ENCODE measurements around the gene GPATCH2.

Gene GPATCH2

DNA sequence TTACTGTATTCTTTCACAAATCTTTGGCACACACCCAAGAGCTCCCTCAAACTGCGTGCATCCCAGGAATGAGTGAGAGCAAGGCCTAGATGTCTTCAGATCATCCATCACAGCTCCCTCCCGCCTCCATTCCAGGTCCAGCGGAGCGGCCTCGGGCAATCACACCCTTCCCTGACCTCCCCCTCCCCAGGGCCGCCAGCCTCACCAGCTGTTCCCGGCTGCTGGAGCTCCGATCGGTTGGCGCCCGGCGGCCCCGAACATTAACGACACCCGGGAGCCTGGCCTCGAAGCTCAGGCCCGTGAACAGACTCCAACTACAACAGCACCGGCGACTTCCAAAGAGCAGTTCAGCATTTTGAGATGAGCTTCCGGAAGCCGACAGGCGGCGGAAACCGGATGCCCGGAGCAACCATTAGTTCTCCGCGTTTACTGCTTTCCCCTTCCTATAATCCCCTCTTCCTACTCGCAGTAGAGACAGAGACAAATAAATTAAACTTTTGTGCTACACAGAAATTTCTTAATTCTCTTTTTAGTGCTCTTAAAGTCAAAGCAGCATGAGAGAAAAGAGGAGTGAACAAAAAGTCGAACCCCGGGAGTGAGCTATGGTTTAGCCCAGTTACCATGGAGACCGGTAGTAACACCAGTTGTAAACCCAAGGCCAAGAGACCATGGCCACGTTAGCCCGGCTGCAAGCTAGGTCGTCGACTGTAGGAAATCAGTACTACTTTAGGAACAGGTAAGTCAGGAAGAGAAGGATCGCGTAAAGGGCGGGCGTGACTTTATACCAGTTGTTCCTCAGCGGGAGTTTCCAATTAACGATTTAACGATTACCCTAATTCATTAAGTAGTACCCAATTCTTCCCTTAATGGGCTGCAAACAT is at the start of gene GPATCH2, which contains the start of gene SPATA17:
Gene GPATCH2, minus strand, starts transcription at position 380 of the 881 bp plus-strand sequence. Its CDS starts 119 bp downstream, at position 261.
Gene SPATA17, plus strand, starts transcription at position 634 of the 881 bp plus-strand sequence. Its CDS starts 35 bp downstream, at position 669.
- Mint-ChIP-seq H3K27ac (peak within 1 kb of the TSS; percentile 99), H3K4me3 (peak within 1 kb of the TSS; percentile 96), H3K9me3 (no peaks in the 10 kb centered on the region), H3K36me3 (ENCODE audit: low read depth) (no peaks in the 10 kb centered on the region), H3K27me3 (peaks cover 6% of the 10 kb centered on the region), H3K4me1 (ENCODE audit: low read depth) (peaks cover 46% of the 10 kb centered on the region)

DNA sequence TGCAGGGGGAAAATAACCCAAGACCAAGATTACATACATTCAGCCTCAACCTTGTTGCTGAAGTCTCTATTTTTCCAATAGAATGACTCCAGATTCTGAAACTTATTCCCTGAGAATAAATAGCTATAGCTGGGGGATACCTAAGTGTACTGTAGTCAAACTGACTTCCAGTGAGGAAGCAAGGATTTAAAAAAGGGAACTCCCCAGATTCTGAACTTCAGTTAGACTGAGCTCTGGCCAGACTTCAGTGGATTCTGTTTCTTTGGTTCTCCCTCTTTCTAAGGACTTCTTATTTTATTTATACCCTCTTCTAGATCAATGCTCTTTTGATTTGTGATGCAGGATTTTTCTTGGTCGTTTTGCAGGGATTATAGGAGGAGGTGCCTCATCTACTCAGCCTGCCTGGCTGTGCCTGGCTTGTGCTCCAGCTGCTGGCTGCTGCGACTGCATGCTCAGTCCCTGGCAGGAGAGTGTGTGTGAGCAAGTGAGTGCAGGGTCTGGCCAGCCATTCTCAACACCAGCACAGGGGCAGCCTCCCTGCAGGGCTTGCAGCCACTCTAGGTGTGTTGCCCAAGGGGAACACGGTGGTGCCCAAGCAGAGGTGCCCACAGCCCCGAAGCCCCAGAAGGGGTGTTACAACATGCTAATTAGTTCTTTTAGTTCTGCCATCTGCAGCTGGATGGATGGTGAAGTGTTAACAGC is 43.3 kb upstream of the GPATCH2 start:
- Mint-ChIP-seq H3K4me1 (ENCODE audit: low read depth) (no peaks in the 10 kb centered on the region), H3K27ac (no peak overlapping the region), H3K36me3 (ENCODE audit: low read depth) (no peaks in the 10 kb centered on the region), H3K27me3 (peaks cover 5% of the 10 kb centered on the region), H3K4me3 (no peak overlapping the region), H3K9me3 (no peaks in the 10 kb centered on the region)

DNA sequence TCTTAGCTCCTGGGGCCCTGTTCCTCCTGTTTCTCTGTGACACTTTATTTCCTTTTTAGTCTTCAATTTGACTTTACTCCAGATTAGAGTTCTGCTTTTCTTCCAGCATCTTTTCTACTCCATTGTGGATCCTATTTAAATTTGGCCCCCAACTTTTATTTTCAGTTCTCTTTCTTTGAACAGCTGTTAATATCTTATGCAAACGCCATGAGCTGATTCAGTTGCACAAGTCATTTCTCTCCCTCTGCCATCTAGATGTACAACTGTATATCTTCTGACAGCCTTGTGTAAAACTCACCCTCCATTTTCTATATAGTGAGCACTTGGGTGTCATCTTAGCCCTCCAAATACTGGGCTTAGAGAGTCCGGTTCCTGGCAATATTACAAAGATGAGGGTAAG is 42.5 kb upstream of the GPATCH2 start:
- Mint-ChIP-seq H3K27ac (no peak overlapping the region), H3K4me1 (ENCODE audit: low read depth) (no peaks in the 10 kb centered on the region), H3K9me3 (no peaks in the 10 kb centered on the region), H3K36me3 (ENCODE audit: low read depth) (no peaks in the 10 kb centered on the region), H3K27me3 (peaks cover 5% of the 10 kb centered on the region), H3K4me3 (no peak overlapping the region)

DNA sequence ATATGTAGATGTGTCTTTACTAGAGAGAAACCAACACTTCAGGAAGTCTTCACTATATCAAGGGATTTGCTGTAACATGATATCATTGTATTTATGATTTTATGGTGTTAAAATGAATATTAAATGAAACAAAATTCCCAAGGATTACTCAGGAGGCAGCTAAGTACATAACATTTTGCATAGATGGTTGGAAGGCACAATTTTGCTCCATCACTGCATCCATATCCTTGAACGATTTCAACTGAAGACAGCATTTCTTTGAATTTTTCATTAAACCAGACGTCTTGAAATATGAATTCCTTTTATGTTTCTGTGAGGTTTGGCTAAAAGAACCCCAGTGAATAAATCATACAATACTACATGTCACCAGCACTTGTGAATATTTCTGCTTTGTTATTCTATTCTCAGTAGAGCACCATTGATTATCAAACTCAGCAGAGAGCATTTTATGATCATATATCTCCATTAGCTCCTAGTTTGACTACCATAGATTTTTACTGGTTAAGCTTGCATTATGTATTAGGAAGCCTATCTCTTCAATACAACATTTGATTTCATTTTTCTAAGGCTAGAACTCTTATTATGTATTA is 37.6 kb upstream of the GPATCH2 start:
- peaks cover 15% of the 10 kb centered on the region for H3K27me3 Mint-ChIP-seq
- no peaks in the 10 kb centered on the region for H3K9me3 Mint-ChIP-seq
- H3K4me1 Mint-ChIP-seq (ENCODE audit: low read depth) = no peaks in the 10 kb centered on the region
- H3K36me3 Mint-ChIP-seq (ENCODE audit: low read depth) = no peaks in the 10 kb centered on the region
- H3K4me3 Mint-ChIP-seq = no peak overlapping the region
- H3K27ac Mint-ChIP-seq = no peak overlapping the region

GRCh38 chr1:217661407-217661806 is 30.5 kb upstream of the GPATCH2 start:
- Mint-ChIP-seq H3K27me3 (peaks cover 4% of the 10 kb centered on the region), H3K4me1 (ENCODE audit: low read depth) (no peaks in the 10 kb centered on the region), H3K9me3 (peaks cover 4% of the 10 kb centered on the region), H3K27ac (no peak overlapping the region), H3K36me3 (ENCODE audit: low read depth) (no peaks in the 10 kb centered on the region), H3K4me3 (no peak overlapping the region)

GRCh38 chr1:217660353-217661062 is 29.6 kb upstream of the GPATCH2 start:
- H3K4me1 Mint-ChIP-seq (ENCODE audit: low read depth) = no peaks in the 10 kb centered on the region
- peaks cover 4% of the 10 kb centered on the region for H3K9me3 Mint-ChIP-seq
- no peaks in the 10 kb centered on the region for H3K36me3 Mint-ChIP-seq (ENCODE audit: low read depth)

DNA sequence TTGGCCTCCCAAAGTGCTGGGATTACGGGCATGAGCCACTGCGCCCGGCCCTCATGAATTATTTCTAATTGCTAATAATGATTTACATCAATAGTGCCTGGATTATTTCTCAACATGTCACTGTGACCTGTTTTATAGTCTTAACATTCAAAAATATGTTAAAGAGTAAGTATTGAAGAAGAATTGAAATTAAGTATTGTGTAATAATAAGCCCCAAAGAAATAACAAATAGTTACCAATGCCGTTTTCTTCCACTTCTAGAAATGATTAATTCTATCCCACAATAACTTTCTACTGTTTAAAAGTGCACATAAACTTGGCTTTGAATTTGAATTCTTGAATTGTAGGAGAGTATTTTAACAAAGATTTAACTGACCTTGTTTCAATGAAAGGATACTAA is 19.8 kb upstream of the GPATCH2 start:
- Mint-ChIP-seq H3K27me3 (no peaks in the 10 kb centered on the region), H3K27ac (no peak overlapping the region), H3K9me3 (no peaks in the 10 kb centered on the region), H3K4me1 (ENCODE audit: low read depth) (no peaks in the 10 kb centered on the region), H3K4me3 (no peak overlapping the region), H3K36me3 (ENCODE audit: low read depth) (no peaks in the 10 kb centered on the region)

More at GRCh38 chr1:217660353-217661062, 29.6 kb upstream of the GPATCH2 start:
- H3K27ac Mint-ChIP-seq = no peak overlapping the region
- H3K27me3 Mint-ChIP-seq = peaks cover 4% of the 10 kb centered on the region
- H3K4me3 Mint-ChIP-seq = no peak overlapping the region

DNA sequence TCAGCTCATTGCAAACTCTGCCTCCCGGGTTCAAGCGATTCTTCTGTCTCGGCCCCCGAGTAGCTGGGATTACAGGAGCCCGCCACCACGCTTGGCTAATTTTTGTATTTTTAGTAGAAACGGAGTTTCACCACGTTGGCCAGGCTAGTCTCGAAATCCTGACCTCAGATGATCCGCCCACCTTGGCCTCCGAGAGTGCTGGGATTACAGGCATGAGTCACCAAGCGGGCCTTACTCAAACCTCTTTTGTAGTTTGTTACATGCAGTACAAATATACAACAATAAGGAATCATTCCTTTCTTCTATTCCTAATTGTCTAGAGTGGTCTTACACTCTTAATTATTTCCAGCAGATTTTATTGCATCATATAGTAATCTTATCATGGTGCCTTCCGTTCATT is 16.9 kb upstream of the GPATCH2 start:
- H3K4me1 Mint-ChIP-seq (ENCODE audit: low read depth) = no peaks in the 10 kb centered on the region
- no peaks in the 10 kb centered on the region for H3K27me3 Mint-ChIP-seq
- H3K27ac Mint-ChIP-seq = no peak overlapping the region
- no peak overlapping the region for H3K4me3 Mint-ChIP-seq
- no peaks in the 10 kb centered on the region for H3K9me3 Mint-ChIP-seq
- H3K36me3 Mint-ChIP-seq (ENCODE audit: low read depth) = no peaks in the 10 kb centered on the region

DNA sequence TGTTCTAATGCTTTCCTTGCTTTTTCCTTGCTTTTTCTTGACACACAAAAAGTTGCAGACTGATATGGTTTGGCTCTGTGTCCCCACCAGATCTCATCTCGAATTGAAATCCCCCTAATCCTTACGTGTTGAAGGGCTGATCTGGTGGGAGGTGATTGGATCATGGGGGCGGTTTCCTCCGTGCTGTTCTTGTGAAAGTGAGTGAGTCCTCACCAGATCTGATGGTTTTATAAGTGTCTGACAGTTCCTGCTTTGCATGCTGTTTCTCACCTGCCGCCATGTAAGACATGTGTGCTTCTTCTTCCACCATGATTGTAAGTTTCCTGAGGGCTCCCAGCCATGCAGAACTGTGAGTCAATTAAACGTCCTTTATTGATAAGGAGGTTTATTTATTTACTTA is 11.6 kb upstream of the GPATCH2 start:
- Mint-ChIP-seq H3K4me1 (ENCODE audit: low read depth) (no peaks in the 10 kb centered on the region), H3K36me3 (ENCODE audit: low read depth) (no peaks in the 10 kb centered on the region), H3K27me3 (peaks cover 25% of the 10 kb centered on the region), H3K27ac (no peak overlapping the region), H3K4me3 (no peak overlapping the region), H3K9me3 (no peaks in the 10 kb centered on the region)

DNA sequence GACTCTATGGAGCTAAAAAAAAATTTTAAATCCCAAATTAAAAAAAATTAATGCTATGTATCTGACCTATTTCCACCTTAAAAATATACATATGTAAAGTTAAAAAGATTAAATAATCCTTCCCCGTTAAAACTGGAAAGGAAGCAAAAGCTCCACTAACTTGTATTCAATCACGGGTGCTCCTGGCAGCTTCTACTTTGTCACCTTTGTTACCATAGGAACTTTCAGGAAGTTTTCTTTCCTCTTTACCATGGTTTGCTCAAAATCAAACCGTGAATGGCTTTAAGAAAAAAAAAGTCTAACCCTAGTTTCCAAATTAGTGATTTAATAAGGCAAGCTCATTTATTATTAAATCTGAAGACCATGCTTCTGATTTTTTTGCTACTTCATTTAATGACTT is 3.5 kb downstream of the GPATCH2 start:
- H3K4me3 Mint-ChIP-seq = no peak overlapping the region
- no peak overlapping the region for H3K27ac Mint-ChIP-seq
- H3K36me3 Mint-ChIP-seq (ENCODE audit: low read depth) = peaks cover 4% of the 10 kb centered on the region
- H3K4me1 Mint-ChIP-seq (ENCODE audit: low read depth) = peaks cover 61% of the 10 kb centered on the region
- H3K27me3 Mint-ChIP-seq = no peaks in the 10 kb centered on the region
- no peaks in the 10 kb centered on the region for H3K9me3 Mint-ChIP-seq

- H3K27ac Mint-ChIP-seq = no peak overlapping the region
- peaks cover 66% of the 10 kb centered on the region for H3K4me1 Mint-ChIP-seq (ENCODE audit: low read depth)
- peaks cover 10% of the 10 kb centered on the region for H3K36me3 Mint-ChIP-seq (ENCODE audit: low read depth)
- no peaks in the 10 kb centered on the region for H3K27me3 Mint-ChIP-seq
- no peak overlapping the region for H3K4me3 Mint-ChIP-seq
- no peaks in the 10 kb centered on the region for H3K9me3 Mint-ChIP-seq
Observed at GRCh38 chr1:217626321-217626720, 4.6 kb downstream of the GPATCH2 start.

GRCh38 chr1:217622042-217622441 is 8.8 kb downstream of the GPATCH2 start:
- H3K27me3 Mint-ChIP-seq = no peaks in the 10 kb centered on the region
- no peak overlapping the region for H3K27ac Mint-ChIP-seq
- H3K9me3 Mint-ChIP-seq = no peaks in the 10 kb centered on the region
- peaks cover 36% of the 10 kb centered on the region for H3K36me3 Mint-ChIP-seq (ENCODE audit: low read depth)
- H3K4me3 Mint-ChIP-seq = no peak overlapping the region
- peaks cover 52% of the 10 kb centered on the region for H3K4me1 Mint-ChIP-seq (ENCODE audit: low read depth)

DNA sequence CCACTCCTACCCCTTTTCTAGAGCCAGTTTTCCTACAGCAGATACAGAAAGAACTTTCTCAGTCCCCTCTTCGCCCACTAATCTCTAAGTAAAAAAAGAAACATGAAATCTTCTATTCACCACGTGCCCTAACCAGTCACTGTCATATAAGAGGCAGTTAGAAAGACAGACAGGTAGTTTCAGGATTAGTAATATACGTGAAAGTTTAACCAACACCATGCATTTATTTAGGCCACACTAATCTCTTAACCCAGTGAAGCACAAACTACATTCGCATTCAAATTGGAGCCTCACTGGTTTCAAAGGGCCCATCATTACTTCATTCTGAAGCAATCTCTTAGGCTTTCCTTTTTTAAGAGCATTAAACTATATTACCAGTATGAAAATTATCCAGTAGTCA is 10.1 kb downstream of the GPATCH2 start:
- H3K4me1 Mint-ChIP-seq (ENCODE audit: low read depth) = peaks cover 40% of the 10 kb centered on the region
- H3K27ac Mint-ChIP-seq = peak overlapping the region; percentile 68
- H3K9me3 Mint-ChIP-seq = no peaks in the 10 kb centered on the region
- no peak overlapping the region for H3K4me3 Mint-ChIP-seq
- H3K27me3 Mint-ChIP-seq = no peaks in the 10 kb centered on the region
- H3K36me3 Mint-ChIP-seq (ENCODE audit: low read depth) = peaks cover 45% of the 10 kb centered on the region

DNA sequence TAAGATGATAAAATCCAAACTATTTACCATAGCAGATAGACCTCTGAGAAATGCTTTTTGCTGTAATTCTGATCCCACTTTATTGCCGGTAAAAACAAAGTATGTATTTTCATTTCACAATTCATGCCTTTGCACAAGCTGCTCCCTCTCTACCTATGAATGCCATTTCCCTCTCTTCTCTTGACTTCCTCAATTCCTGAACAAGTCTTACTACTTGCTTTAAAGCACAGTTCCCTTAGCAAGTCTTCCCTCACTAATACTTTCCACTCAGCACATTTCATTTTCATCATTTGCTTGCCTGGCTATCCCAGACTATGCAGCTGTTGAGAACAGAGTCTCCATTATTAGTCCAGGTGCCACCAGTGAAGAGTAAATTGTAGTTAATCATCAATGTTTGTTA is 13.8 kb downstream of the GPATCH2 start:
- H3K9me3 Mint-ChIP-seq = no peaks in the 10 kb centered on the region
- peaks cover 56% of the 10 kb centered on the region for H3K36me3 Mint-ChIP-seq (ENCODE audit: low read depth)
- H3K27ac Mint-ChIP-seq = no peak overlapping the region
- H3K4me1 Mint-ChIP-seq (ENCODE audit: low read depth) = peaks cover 25% of the 10 kb centered on the region
- no peak overlapping the region for H3K4me3 Mint-ChIP-seq
- H3K27me3 Mint-ChIP-seq = no peaks in the 10 kb centered on the region
